GM21528 (cell line): Measurements from ENCODE around the gene NAA20.

Experiments
- ATAC-seq: cut with Tn5 transposase; IDR thresholded peaks from one replicate; pipeline ENCODE4 v1.9.1; 2021; ENCODE audit warnings: mild to moderate bottlenecking, moderate library complexity; ENCODE audit not compliant: unreplicated experiment, low FRiP score

Gene NAA20, protein sequence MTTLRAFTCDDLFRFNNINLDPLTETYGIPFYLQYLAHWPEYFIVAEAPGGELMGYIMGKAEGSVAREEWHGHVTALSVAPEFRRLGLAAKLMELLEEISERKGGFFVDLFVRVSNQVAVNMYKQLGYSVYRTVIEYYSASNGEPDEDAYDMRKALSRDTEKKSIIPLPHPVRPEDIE

DNA sequence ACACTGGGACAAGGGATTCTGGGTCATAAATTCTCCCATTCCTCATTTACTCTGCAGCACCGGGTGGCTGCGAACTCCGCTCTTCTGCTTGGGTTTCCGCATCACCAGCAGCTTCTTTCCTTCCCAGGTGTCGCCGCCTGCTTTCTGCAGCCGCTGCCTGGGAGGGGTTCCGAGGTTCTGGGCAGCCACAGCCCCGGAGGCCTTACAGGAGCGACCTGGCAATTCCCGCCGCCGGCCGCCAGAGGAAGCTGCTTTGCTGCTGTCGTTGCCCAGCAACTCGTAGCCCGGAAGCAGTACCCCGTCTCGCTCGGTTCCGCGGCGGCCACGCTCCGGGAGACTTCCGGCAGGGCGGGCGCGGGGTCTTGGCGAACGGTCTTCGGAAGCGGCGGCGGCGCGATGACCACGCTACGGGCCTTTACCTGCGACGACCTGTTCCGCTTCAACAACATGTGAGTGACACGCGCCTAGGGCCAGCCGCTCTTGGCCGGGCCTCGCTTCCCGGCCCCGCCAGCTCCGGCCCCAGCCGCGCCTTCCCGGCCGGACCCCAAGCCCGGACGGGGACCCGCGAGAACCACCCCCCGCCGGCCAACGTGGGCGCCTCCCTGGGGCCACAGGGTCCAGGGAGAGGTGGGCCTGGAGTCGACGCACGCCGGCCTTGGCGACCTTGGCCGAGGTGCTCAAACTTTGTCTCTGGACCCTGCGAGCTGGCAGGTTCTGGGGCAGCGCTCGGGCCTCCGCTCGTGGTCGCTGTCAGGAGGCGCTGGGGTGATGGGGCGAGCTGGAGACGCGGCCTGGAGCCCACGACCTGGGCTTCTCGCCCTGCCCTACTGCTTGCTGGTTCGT, at the start of gene NAA20:
Gene NAA20 (plus strand): TSS at position 362 of the 843 bp plus-strand sequence. CDS start 35 bp downstream, at position 397.
- ATAC-seq: peak; percentile 96

- ATAC-seq: no peak
Measured at GRCh38 chr20:19967445-19967844, 49.7 kb upstream of the NAA20 start.

- ATAC-seq: no peak
Measured at GRCh38 chr20:19968028-19968427, 49.1 kb upstream of the NAA20 start.

DNA sequence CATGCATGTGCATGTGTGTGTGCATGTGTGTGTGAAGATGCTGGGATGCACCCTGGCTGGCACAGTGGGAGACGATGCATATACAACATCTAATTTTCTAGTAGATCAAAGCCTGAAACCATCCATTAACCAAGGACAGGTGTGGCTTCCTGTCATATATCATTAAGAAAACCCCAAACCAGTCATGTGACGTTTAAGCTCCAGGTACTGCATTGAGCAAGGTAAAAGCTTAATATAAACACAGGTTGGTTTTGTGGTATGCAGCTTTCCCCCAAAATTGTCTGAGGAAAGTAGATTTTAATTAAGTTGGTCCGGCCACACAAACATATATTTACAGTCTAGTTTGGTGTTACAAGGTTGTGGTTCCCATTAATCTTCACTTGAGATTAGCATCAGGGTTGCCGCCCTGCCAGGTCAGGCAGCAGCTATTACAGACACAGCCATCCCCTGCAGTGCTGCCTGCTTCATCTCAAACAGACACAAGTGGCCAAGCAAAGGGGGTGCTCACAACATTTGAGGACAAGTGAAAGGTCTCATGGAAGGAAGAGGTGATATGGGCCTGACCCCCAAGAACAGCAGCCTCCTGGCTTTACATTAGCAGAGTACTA, 48.6 kb upstream of the NAA20 start:
- ATAC-seq: no peak

DNA sequence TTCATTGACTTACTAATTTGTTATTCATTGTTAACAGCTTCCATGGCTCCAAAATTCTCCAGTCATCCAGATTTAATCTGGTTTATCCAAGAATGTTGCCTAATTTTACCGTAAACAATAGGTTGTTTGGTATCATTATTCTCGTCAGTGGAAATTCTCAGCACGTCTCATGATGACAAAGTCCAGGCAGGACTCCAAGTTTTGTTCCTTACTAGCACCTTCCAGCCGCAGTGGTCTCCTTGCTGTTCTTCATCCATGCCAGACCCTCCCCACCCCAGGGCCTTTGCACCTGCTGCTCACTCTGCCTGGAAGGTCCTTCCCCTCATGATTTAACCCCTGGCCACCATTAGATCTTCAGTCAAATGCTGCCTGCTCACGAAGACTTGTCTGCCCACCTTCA, 48.1 kb upstream of the NAA20 start:
- ATAC-seq: no peak

DNA sequence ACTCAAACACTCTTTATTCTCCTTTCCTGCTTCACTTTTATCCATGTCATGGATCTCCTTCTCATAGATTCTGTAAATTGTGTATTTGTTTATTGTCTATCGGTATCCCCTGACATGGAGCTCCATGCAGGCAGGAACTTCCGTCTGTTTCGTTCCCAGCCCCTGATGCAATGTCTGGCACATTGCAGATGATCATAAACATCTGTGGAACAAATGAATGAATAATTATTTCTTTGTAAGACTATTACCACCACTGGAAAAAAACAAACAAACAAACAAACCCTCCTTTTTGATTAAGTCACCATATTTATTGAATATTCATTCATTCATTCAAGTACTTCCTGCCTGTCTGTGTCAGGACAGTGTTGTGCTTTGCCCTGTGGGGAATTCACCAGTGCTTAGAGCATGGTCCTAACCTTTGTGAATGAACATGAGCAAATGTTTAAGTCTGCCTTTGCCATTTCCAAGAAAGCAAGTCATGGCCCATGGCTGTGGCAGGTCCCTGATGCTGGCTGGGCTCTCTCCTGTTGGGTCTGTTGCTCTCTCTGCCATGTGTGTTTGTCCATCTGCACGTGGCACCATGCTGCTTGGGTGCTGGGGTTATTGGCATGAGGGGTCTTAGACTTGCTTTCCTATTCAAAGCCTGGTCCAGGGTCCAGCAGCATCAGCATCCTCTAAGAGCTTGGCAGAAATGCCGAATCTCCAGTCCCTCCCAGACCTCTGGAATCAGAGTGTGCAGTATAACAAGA, 47.5 kb upstream of the NAA20 start:
- ATAC-seq: no peak

DNA sequence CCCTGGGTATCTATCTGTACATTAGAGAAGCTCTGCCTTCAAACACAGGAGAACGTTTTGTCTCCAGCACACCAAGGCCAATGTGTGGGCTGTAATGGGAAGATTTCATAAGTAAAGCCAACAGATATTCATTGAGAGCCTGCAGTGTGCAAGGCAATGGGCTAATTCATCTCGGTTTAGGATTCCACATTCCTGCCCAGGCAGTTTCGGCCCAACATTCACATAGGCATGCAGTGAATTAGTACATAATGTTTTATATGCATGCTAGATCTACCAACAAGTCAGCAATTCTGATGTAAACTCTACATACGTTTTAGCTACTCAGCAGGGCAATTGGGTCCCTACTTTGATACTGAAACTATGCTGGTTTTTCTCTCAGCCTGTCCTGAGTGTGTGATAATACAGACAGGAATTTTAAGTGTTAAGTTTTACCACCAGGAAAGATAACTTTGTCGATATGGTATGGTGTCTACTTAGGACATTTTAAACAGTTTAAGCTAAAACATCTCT, 46.9 kb upstream of the NAA20 start:
- no peak for ATAC-seq

GRCh38 chr20:19971116-19971515, 46.0 kb upstream of the NAA20 start:
- ATAC-seq: no peak

DNA sequence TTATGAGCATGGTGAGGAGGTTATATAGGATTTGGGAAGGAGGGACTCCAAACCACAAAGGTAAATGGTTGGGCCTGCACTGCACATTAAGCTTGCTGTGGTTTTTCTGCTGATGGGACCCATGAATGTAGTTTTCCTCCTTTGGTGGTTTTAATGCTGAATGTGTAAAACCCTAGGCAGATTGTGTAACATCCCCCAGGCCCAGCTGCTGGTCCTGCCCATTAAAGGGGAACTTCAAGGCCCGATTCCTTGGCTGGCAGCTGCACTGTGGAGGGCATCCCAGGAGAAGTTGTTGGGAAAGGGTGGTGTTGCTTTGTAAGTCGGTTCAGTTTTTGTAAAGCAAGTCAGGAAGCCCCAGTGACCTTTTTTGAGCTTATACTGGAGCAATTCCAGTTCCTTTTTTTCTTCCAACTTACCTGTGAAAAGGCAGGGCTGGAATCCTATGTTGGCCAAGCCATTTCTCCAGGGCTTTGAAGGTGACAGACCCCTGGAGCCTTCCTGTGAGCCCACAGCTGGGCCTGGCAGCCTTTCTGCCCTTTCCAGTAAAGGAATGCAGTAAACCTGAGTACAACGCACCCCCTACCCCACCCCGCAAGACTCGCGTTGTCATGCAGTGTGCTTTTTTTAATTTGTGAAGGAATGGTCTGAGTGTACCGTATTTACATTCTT, 43.1 kb upstream of the NAA20 start:
- ATAC-seq: no peak

DNA sequence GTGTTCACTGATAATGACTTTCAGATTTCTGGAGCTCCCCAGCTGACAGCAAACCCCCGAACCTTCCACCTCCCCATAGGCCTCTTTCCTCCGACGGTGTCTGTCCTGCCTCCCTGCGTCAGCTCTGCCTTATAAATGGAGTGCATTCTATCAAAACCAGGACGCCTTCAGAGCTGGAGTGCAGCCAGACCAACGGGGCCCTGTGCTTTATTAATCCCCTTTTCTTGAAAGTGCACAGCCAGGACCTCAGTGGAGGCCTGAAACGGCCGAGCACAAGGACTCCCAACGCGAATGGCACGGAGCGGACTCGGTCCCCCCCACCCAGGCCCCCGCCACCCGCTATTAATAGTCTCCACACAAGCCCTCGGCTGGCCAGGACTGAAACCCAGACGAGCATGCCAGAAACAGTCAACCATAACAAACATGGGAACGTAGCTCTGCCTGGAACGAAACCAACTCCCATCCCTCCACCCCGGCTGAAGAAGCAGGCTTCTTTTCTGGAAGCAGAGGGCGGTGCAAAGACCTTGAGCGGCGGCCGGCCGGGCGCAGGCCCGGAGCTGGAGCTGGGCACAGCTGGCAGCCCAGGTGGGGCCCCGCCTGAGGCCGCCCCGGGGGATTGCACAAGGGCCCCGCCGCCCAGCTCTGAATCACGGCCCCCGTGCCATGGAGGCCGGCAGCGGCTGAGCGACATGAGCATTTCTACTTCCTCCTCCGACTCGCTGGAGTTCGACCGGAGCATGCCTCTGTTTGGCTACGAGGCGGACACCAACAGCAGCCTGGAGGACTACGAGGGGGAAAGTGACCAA, 42.3 kb upstream of the NAA20 start:
- no peak for ATAC-seq

DNA sequence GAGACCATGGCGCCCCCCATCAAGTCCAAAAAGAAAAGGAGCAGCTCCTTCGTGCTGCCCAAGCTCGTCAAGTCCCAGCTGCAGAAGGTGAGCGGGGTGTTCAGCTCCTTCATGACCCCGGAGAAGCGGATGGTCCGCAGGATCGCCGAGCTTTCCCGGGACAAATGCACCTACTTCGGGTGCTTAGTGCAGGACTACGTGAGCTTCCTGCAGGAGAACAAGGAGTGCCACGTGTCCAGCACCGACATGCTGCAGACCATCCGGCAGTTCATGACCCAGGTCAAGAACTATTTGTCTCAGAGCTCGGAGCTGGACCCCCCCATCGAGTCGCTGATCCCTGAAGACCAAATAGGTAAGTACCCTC, 41.7 kb upstream of the NAA20 start:
- no peak for ATAC-seq

GRCh38 chr20:19975901-19976300, 41.3 kb upstream of the NAA20 start:
- ATAC-seq: no peak

DNA sequence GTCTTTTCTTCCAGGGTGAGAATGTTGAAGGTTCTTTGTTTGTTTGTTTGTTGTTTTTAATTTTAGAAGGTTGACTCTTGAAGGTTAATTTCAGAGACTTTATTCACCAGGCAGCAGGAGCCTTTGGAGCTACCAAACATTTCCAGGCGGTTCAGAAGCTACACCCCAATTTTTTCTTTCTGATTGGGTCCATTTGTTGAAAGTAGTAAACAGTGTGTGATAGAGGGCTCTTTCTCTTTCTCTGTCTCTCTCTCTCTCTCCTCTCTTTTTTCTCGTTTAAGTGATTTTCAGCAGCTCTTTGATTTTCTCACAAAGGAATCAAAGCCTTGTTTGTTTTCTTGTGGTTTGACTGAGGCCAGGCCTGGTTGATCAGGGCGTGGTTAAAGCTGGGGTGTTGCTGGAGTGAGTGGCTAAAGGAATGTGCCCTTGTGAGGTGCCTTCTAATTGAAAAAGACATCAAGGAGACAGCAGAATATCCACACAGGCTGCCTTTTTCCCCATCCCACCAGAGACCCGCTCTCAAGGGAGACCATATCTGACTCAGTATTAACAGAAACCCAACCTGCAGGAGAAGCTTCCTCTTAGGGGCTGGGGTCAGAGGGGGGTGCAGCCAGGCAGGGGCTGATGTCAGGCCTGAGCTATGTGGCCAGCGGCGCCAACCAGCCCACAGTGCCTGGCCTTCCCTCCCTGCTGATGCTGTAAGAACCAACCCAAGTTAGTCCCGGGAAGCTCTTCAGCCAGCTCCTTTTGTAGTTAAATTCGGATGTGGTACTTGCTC, 40.4 kb upstream of the NAA20 start:
- no peak for ATAC-seq

- ATAC-seq: no peak
Measured at GRCh38 chr20:19977373-19977770, 39.8 kb upstream of the NAA20 start.

DNA sequence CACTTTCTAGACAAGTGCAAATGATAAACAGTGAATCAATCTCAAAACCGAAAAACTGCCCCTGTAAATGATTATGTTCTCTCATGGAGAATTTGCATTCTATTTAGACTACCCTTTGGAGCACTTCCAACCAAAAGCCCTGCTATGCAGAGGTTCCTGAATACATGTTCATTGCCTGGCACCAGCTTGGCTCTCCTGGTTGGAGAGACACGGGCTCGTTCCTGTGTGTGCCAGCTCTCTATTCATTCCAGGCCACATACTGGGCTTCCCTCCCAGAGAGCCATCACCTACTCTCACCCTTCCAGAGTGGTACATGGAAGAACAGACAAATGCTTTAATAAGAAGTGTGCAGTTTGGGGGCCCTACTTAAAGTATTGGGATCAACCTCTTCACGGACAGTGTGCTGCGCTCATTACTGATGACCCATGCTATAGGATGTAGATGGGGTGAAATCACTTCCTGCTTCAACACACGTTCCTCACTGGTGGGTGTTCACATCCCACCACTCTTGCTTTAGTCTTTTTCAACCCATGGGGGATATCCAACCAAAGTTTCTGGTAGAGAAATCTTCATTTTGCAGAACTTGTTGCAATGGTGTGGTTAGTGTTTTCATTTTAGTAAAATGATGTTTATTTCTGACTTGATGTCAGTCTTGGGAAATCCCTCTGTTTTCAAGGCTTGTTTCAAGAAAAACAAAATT, 38.5 kb upstream of the NAA20 start:
- no peak for ATAC-seq

DNA sequence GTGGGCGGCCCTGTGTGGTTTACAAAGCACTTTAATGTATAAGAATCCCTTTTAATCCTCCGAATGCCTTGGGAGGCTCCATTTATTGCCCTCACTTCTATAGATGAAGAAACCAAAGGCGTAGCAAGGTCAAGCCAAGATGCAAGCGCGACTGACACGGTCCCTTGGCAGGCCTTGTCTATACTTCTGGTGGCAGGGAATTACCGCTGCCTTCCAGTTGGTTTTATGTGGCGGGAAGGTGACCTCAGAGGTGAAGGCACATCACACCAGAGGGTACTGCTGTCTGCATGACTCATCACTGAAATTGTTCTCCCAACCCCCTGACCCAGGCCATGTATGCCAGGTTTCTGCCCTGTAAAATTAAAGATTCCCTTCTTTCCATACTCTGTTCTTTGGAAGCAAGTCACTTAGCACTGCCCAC, 36.1 kb upstream of the NAA20 start:
- no peak for ATAC-seq

DNA sequence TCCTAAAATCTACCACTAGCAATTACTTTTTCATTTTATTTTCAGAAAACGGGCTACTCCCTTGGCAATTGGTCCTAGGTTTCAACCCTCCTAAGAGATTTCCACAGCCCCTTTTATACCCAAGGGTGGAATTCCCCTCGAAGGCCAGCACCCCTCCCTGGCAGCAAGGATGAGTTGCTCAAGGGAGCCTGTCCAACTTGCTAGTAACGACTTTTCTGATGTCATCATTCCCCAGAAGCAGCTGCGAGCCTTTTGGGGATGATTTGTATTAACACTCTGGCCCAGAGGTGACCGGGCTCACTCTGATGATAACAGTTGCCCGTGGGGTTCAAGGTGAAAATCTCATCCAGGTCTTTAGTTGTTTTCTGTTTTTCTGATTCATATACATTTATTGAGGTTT, 30.7 kb upstream of the NAA20 start:
- no peak for ATAC-seq

- no peak for ATAC-seq
Measured at GRCh38 chr20:19987046-19987445, 30.1 kb upstream of the NAA20 start.
